K562 (cell line): ENCODE measurements around the gene IGDCC3. TPM values are rescaled to one million over a fixed set of nuclear protein-coding genes. Genes with fewer than 3 reads are reported as not detected.

Source experiments
- ATAC-seq: fragments of 200-7000 bp; cut with Tn5 transposase; 3 replicates; pipeline ENCODE4 v1.9.1; 2020; ENCODE audit warnings: moderate library complexity
- BruUV-seq: library from RNA; stranded (reverse); fragments of 400-500 nt; replicated peaks from 2 replicates; lab custom pipeline; 2021; lab: Mats Ljungman, UMichigan
- CTCF ChIA-PET: fragments of 300-600 bp; formaldehyde crosslinking; extraction: SDS; loops from one replicate; lab custom pipeline; 2021; ENCODE audit warnings: low intra/inter-chr PET ratio; lab: Yijun Ruan, JAX
- POLR2A ChIA-PET: fragments of 300-600, 350-650 bp; sonication (Branson Sonifier 250); formaldehyde crosslinking; extraction: SDS; loops from one replicate; lab custom pipeline; 2021; ENCODE audit warnings: antibody characterized with exemption, inconsistent platforms; lab: Yijun Ruan, JAX
- DNase-seq, 4 experiments: peaks; one replicate each; pipeline versions ENCODE4 v3.0.0 to v3.0.0-alpha.2; 2011 to 2018; ENCODE audit warnings: low spot score in 3 of 4, mixed read lengths in 3 of 4; ENCODE audit errors: extremely low read depth in 1 of 4
- FAIRE-seq: peaks from 2 replicates; lab custom pipeline; 2011; peaks lifted over from hg19 to GRCh38; lab: Jason Lieb, UNC
- H2AFZ ChIP-seq: 2 replicates; pipeline ENCODE4 v1.6.0; 2011; ENCODE audit warnings: low read depth, low read length, control low read depth, inconsistent platforms
- H3K27ac ChIP-seq: fragments of 200-600 bp; 3 replicates; pipeline ENCODE4 v1.8.0; 2011; ENCODE audit warnings: low read depth, mild to moderate bottlenecking, control low read depth, inconsistent platforms, low read length, moderate library complexity, mixed read lengths; ENCODE audit errors: extremely low read depth
- H3K27me3 ChIP-seq, 2 experiments: fragments of 300-600 bp in 1 of 2; 2 replicates in 1 of 2; 3 replicates in 1 of 2; pipeline versions ENCODE4 v1.6.0 to v1.8.0; 2011; ENCODE audit warnings: inconsistent platforms in 2 of 2, low read length in 2 of 2, mild to moderate bottlenecking in 1 of 2, mixed read lengths in 1 of 2, moderate library complexity in 1 of 2; ENCODE audit not compliant: control insufficient read depth in 2 of 2, insufficient read depth in 2 of 2
- H3K36me3 ChIP-seq: fragments of 300-600 bp; 3 replicates; pipeline ENCODE4 v1.8.0; 2011; ENCODE audit warnings: mild to moderate bottlenecking, low read length, inconsistent platforms; ENCODE audit not compliant: control insufficient read depth, insufficient read depth
- H3K4me1 ChIP-seq, 2 experiments: fragments of 200-600 bp in 1 of 2; replicated peaks in 1 of 2; 2 replicates in 1 of 2; 3 replicates in 1 of 2; pipeline versions ENCODE4 v1.5.1 to v1.8.0; 2011; ENCODE audit warnings: inconsistent platforms in 2 of 2, low read length in 2 of 2, mild to moderate bottlenecking in 1 of 2, mixed read lengths in 1 of 2, moderate library complexity in 1 of 2; ENCODE audit not compliant: control insufficient read depth in 2 of 2, insufficient read depth in 2 of 2
- H3K4me2 ChIP-seq: 2 replicates; pipeline ENCODE4 v1.6.1; 2011; ENCODE audit warnings: low read length, control low read depth, inconsistent platforms, mixed read lengths; ENCODE audit not compliant: insufficient read depth
- H3K4me3 ChIP-seq: fragments of 200-600 bp; sonication (generic), shearing (Covaris generic); 2 replicates; pipeline ENCODE4 v1.5.1; 2016; ENCODE audit warnings: control low read depth, inconsistent platforms
- H3K79me2 ChIP-seq: fragments of 200-600 bp; 3 replicates; pipeline ENCODE4 v1.8.0; 2011; ENCODE audit warnings: low read length, inconsistent platforms; ENCODE audit not compliant: control insufficient read depth, insufficient read depth
- H3K9ac ChIP-seq, 2 experiments: 2 replicates each; pipeline versions ENCODE4 v1.6.0 to v1.6.1; 2011; ENCODE audit warnings: low read depth in 2 of 2, low read length in 2 of 2, control low read depth in 1 of 2, inconsistent platforms in 1 of 2, mild to moderate bottlenecking in 1 of 2, mixed read lengths in 1 of 2; ENCODE audit not compliant: insufficient read depth in 1 of 2
- H3K9me1 ChIP-seq: one replicate; pipeline ENCODE4 v1.6.0; 2011; ENCODE audit warnings: inconsistent platforms, mild to moderate bottlenecking, low read length, moderate library complexity; ENCODE audit not compliant: control insufficient read depth, insufficient read depth
- H3K9me3 ChIP-seq: replicated peaks from 2 replicates; pipeline ENCODE4 v1.5.1; 2011; ENCODE audit warnings: low read depth, low read length, inconsistent platforms; ENCODE audit not compliant: control insufficient read depth, insufficient read depth
- H4K20me1 ChIP-seq: replicated peaks from 2 replicates; pipeline ENCODE4 v1.6.1; 2011; ENCODE audit warnings: low read length, inconsistent platforms, mixed read lengths; ENCODE audit not compliant: control insufficient read depth, insufficient read depth
- ETV6 ChIP-seq, 3 experiments: fragments of 150-350 bp in 1 of 3; sonication (generic) in 1 of 3; formaldehyde crosslinking in 1 of 3; IDR thresholded peaks; 2 replicates each; pipeline versions ENCODE4 v1.6.1 to v1.8.0; 2014 to 2022; ENCODE audit warnings: borderline replicate concordance in 2 of 3, low read depth in 2 of 3, antibody characterized with exemption in 1 of 3, low read length in 1 of 3, mild to moderate bottlenecking in 1 of 3, missing genetic modification reagents in 1 of 3
- ZNF24 ChIP-seq: fragments of 450-650 bp; IDR thresholded peaks from 2 replicates; pipeline ENCODE4 v1.6.1; 2016
- WGBS: fragments of 100-300 bp; shearing (Covaris generic); methylation state at CpG from one replicate; pipeline ENCODE4 v1.1.6; 2016; ENCODE audit warnings: low coverage, mixed read lengths; ENCODE audit not compliant: insufficient coverage; ENCODE audit errors: missing lambda C conversion rate; 5-methylcytosine and 5-hydroxymethylcytosine counted together
- in situ Hi-C: fragments of 300-500 bp; cut with MboI; formaldehyde crosslinking; loops from 4 replicates; pipeline ENCODE4 v1.15.0; 2018; ENCODE audit warnings: inconsistent platforms, mixed read lengths
- intact Hi-C: fragments of 100-400 bp; cut with micrococcal nuclease; formaldehyde crosslinking; loops from 2 replicates; pipeline ENCODE4 v1.14.2; 2022
- polyA plus RNA-seq, 8 experiments: library from polyadenylated mRNA; depleted of rRNA in 4 of 8; stranded (reverse) in 5 of 8; unstranded in 3 of 8; fragments of >200 nt; fragmentation: Nextera tagmentation in 2 of 8; fragmentation: Illumina TruSeq in 1 of 8; extraction: Ambion mirVana in 2 of 8; extraction: Trizol in 1 of 8; gene quantifications; 2 replicates each; pipeline versions ENCODE4 v1.2.1 to v1.2.3, GENCODE V29; 2011 to 2014; ENCODE audit warnings: inconsistent platforms in 1 of 8, missing spikeins in 1 of 8
- total RNA-seq, 7 experiments: library from RNA; depleted of rRNA in 6 of 7; stranded (reverse); fragments of >200 nt in 6 of 7; fragmentation: Illumina TruSeq in 2 of 7; extraction: Trizol in 2 of 7; gene quantifications; 2 replicates each; pipeline versions ENCODE4 v1.2.1 to v1.2.3, GENCODE V29; 2011 to 2021; ENCODE audit warnings: low replicate concordance in 1 of 7
- TF ChIP-seq, protein P1 (sequence below), 2 experiments: fragments of 450-650 bp; IDR thresholded peaks; 2 replicates each; pipeline ENCODE4 v1.6.1; 2016

Gene IGDCC3
- total and polyA plus RNA-seq, 9 of the 15 experiments (the other 6 are each of a cell fraction or from before 2014, with no cell fraction given) = not detected

DNA sequence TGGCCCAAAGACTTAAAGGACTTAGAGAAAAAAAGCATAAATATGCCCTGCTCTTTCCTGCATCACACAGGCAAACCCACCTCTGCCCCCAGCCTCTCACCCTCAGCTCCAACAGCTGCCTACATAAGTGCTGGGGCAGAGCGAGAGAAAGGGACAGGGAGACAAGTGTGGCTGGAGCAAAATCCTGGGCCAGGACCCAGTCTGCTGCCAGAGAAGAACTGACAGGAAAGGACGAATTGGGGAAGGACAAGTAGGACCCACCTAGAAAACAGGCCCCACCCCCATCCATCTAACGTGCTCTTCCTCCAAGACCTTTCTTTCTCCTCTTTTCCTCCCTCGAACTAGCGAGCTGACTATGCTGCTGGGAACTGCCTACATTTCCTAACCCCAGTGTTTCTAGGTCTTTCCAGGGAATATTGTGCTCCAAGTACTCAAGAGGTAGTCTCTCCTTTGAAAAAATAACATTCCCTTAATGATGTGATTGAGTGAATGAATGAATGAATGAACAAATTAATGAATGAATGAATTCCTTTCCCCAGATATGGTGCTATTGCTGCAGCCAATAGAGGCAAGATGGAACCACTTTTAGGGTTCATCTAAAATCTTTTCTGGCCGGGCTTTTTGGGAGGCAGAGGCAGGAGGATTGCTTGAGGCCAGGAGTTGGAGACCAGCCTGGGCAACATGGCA lies 26.5 kb upstream of the IGDCC3 start:
- in situ Hi-C loops (no loop called here), intact Hi-C loops (loop anchor here (5.0 to 10.0 kb wide), 2 partner anchors 87 to 170 kb away; no protein-coding TSS in a partner anchor)
- CTCF ChIA-PET = no interaction called here
- 10% methylated on average over 6 of the region's 6 CpGs for WGBS
- DNase-seq (no peak), ATAC-seq (no peak), FAIRE-seq (no peak)
- Histone ChIP-seq H2AFZ (no peak overlapping the region), H3K27ac (no peak overlapping the region), H3K27me3 (peaks cover 5 to 35% of the 10 kb centered on the region in 2 experiments; a peak in 3 of 5 replicates), H4K20me1 (no peaks in the 10 kb centered on the region), H3K36me3 (no peaks in the 10 kb centered on the region), H3K9me3 (no peaks in the 10 kb centered on the region), H3K4me3 (no peak overlapping the region), H3K9me1 (no peaks in the 10 kb centered on the region), H3K9ac (no peak overlapping the region; a peak in 1 of 4 replicates), H3K4me1 (peaks cover 7 to 11% of the 10 kb centered on the region in 2 experiments; a peak in 4 of 5 replicates), H3K79me2 (no peaks in the 10 kb centered on the region), H3K4me2 (no peak overlapping the region)
- no TSS peak for BruUV-seq
- peak; percentile 94 for TF ChIP-seq ZNF24
- TF ChIP-seq, protein P1, sequence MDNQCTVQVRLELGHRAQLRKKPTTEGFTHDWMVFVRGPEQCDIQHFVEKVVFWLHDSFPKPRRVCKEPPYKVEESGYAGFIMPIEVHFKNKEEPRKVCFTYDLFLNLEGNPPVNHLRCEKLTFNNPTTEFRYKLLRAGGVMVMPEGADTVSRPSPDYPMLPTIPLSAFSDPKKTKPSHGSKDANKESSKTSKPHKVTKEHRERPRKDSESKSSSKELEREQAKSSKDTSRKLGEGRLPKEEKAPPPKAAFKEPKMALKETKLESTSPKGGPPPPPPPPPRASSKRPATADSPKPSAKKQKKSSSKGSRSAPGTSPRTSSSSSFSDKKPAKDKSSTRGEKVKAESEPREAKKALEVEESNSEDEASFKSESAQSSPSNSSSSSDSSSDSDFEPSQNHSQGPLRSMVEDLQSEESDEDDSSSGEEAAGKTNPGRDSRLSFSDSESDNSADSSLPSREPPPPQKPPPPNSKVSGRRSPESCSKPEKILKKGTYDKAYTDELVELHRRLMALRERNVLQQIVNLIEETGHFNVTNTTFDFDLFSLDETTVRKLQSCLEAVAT (IDR thresholded peaks at IDR 0.05) = no peak
- no peak for TF ChIP-seq ETV6 (IDR thresholded peaks at IDR 0.05; ENCODE audit: borderline replicate concordance in 1 of 2, low read depth in 2 of 2, low read length in 1 of 2)
- TF ChIP-seq ETV6 (CRISPR knock-in tag; IDR thresholded peaks at IDR 0.05; ENCODE audit: borderline replicate concordance) = no peak
- POLR2A ChIA-PET = interaction anchor here (1.0 to 1.5 kb wide), 2 partner anchors 9 to 100 kb away, joined by 3 to 5 read pairs; partner anchors contain the start of gene RNU5B-1
